ENCODE measurements around the gene DTYMK. TPM values are rescaled to one million over a fixed set of nuclear protein-coding genes. Genes with fewer than 3 reads are reported as not detected.
A peak's percentile ranks its signal among the peaks of the same experiment; 100 is the strongest.

DTYMK gene
- total RNA-seq = 10 to 100 TPM; 14.6 to 40.3 (median 21.9) TPM

- Histone ChIP-seq H3K4me3 (peak within 1 kb of the TSS; percentile 77 to 87 (median 86)), H3K27ac (peak within 1 kb of the TSS; percentile 89 to 94 (median 94)), H3K36me3 (peaks cover 0 to 37% (median 8%) of the 10 kb centered on the region in 3 donors), H3K4me1 (peaks cover 26 to 35% (median 28%) of the 10 kb centered on the region in 3 donors), H3K9me3 (no peaks in the 10 kb centered on the region), H3K27me3 (no peaks in the 10 kb centered on the region)
- DNase-seq = peak; percentile 81
- 0% methylated on average over 4 to 5 of the region's 102 CpGs for WGBS, 2 donors
- intact Hi-C loops (cut with DNase I) = no loop called here
- peak in 2 of 6 experiments; percentile 18 to 37 for TF ChIP-seq CTCF (IDR thresholded peaks at IDR 0.05)
- peak in 3 of 4 donors; percentile 88 to 90 (median 89) for TF ChIP-seq POLR2A (IDR thresholded peaks at IDR 0.05)
These were observed at the start of gene DTYMK for GRCh38 chr2:241686650-241687425. TSS of gene DTYMK (minus strand) at chr2:241686815. CDS start at chr2:241686783, 32 bp downstream.

DNA sequence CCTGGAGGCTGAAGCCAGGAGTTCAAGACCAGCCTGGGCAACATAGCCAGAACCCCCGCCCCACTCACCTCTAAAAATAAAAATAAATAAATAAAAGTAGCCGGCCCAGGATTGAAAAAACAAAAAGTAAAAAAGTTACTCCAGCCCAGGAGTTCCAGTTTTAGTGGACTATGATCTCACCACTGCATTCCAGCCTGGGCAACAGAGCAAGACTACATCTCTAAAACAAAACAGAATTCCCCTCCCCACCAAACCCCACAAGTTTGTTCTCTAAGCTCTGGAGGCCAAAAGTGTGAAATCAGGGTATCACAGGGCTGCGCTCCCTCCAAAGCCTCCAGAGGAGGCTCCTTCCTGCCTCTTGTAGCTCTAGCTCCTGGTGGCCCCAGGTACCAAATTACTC is 49.5 kb upstream of the DTYMK start:
- DNase-seq = no peak
- TF ChIP-seq CTCF (IDR thresholded peaks at IDR 0.05) (no peak), POLR2A (IDR thresholded peaks at IDR 0.05) (no peak)
- intact Hi-C loops (cut with DNase I) = loop anchor here (10.0 kb wide), 1 partner anchor 139 kb away; no protein-coding TSS in a partner anchor
- Histone ChIP-seq H3K4me3 (peak overlapping the region in 1 of 4 donors; percentile 79), H3K4me1 (peaks cover 7 to 67% (median 15%) of the 10 kb centered on the region in 3 donors), H3K27me3 (no peaks in the 10 kb centered on the region), H3K9me3 (no peaks in the 10 kb centered on the region), H3K27ac (peak overlapping the region in 3 of 4 donors; percentile 89 to 97 (median 90)), H3K36me3 (peaks cover 0 to 33% (median 0%) of the 10 kb centered on the region in 3 donors)
- 72 to 75% methylated on average over 2 of the region's 3 CpGs for WGBS, 2 donors

- 0% methylated on average over 2 of the region's 98 CpGs; no CpG with 5 or more reads in 1 of the 2 donors for WGBS, 2 donors
- intact Hi-C loops (cut with DNase I) = loop anchor here (10.0 kb wide), 1 partner anchor 140 kb away; no protein-coding TSS in a partner anchor
- peaks cover 7 to 53% (median 15%) of the 10 kb centered on the region in 3 donors for H3K4me1 ChIP-seq
- TF ChIP-seq POLR2A (IDR thresholded peaks at IDR 0.05) = peak in 3 of 4 donors; percentile 48 to 91 (median 81)
- TF ChIP-seq CTCF (IDR thresholded peaks at IDR 0.05) = peak in 1 of 6 experiments; percentile 3
- peak within 1 kb of the TSS; percentile 89 to 97 (median 93) for H3K27ac ChIP-seq
- peak within 1 kb of the TSS; percentile 79 to 89 (median 82) for H3K4me3 ChIP-seq
- peak; percentile 54 for DNase-seq
- no peaks in the 10 kb centered on the region for H3K27me3 ChIP-seq
- H3K9me3 ChIP-seq = no peaks in the 10 kb centered on the region
- H3K36me3 ChIP-seq = peaks cover 0 to 18% (median 0%) of the 10 kb centered on the region in 3 donors
These were observed 48.0 kb upstream of the DTYMK start, which contains the start of gene D2HGDH for GRCh38 chr2:241734467-241735208. TSS of gene D2HGDH (plus strand) at chr2:241734630. CDS start at chr2:241735225, 595 bp downstream.

- TF ChIP-seq CTCF (IDR thresholded peaks at IDR 0.05) (no peak), POLR2A (IDR thresholded peaks at IDR 0.05) (no peak)
- H3K36me3 ChIP-seq = peaks cover 0 to 13% (median 0%) of the 10 kb centered on the region in 3 donors
- H3K27ac ChIP-seq = peak overlapping the region; percentile 83 to 97 (median 93)
- 4% methylated on average over 13 of the region's 25 CpGs; no CpG with 5 or more reads in 1 of the 2 donors for WGBS, 2 donors
- no peak for DNase-seq
- no peaks in the 10 kb centered on the region for H3K9me3 ChIP-seq
- H3K4me1 ChIP-seq = peaks cover 7 to 52% (median 15%) of the 10 kb centered on the region in 3 donors
- intact Hi-C loops (cut with DNase I) = loop anchor here (10.0 kb wide), 1 partner anchor 141 kb away; no protein-coding TSS in a partner anchor
- peak overlapping the region; percentile 79 to 89 (median 82) for H3K4me3 ChIP-seq
- no peaks in the 10 kb centered on the region for H3K27me3 ChIP-seq
These were observed 47.5 kb upstream of the DTYMK start for GRCh38 chr2:241734208-241734466.
